ENCODE data around the gene PKHD1.

DNA sequence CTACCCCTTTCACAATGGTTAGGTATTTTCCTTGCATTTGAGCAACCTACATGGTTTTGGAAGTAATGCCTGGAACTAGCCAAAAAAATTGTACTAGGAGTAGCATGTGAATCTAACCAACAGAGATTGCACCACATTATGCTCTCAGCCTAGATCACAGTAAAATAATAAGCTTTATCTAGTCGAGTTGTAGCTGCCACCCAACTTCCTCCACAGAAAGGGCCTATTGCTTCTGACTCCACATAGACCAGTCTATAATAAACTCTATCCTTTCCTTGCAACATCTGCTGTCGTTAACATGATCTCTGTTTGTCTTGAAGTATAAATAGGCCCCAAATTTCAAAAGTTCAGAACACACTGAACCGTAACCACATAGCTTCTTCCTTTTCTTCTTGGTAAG, 375.5 kb downstream of the PKHD1 start:
- TF ChIP-seq CTCF (IDR thresholded peaks at IDR 0.05) (no peak), POLR2A (IDR thresholded peaks at IDR 0.05) (no peak)

Data from body of pancreas (tissue), 4 donors.